Neural cell (in vitro differentiated cells): ENCODE measurements around the gene ARGLU1. TPM values are rescaled to one million over a fixed set of nuclear protein-coding genes. Genes with fewer than 3 reads are reported as not detected.

ENCODE experiments used
- H2AFZ ChIP-seq: fragments of 200-600, 300-800 bp; sonication (generic), shearing (Covaris generic); 2 replicates; pipeline ENCODE4 v1.6.0; 2014; ENCODE audit warnings: low read depth, mild to moderate bottlenecking, antibody characterized with exemption, low read length, moderate library complexity
- H3F3A ChIP-seq: fragments of 200-600 bp; shearing (Covaris generic); 2 replicates; pipeline ENCODE4 v1.6.1; 2016; ENCODE audit warnings: mild to moderate bottlenecking, moderate library complexity, mixed read lengths, antibody characterized with exemption, low read length; ENCODE audit not compliant: insufficient read depth, poor library complexity, severe bottlenecking
- H3K27ac ChIP-seq: fragments of 200-600, 300-800 bp; sonication (generic), shearing (Covaris generic); 2 replicates; pipeline ENCODE4 v1.5.1; 2014; ENCODE audit warnings: mild to moderate bottlenecking, low read length, moderate library complexity
- H3K27me3 ChIP-seq: fragments of 300-800, 200-600 bp; sonication (generic), shearing (Covaris generic); 2 replicates; pipeline ENCODE4 v1.6.0; 2014; ENCODE audit warnings: mild to moderate bottlenecking, low read depth, low read length, moderate library complexity; ENCODE audit not compliant: insufficient read depth
- H3K36me3 ChIP-seq: fragments of 300-800, 200-600 bp; sonication (generic), shearing (Covaris generic); 2 replicates; pipeline ENCODE4 v1.5.1; 2014; ENCODE audit warnings: mild to moderate bottlenecking, antibody characterized with exemption, low read length, moderate library complexity; ENCODE audit not compliant: insufficient read depth
- H3K4me2 ChIP-seq: fragments of 300-800, 200-600 bp; sonication (generic), shearing (Covaris generic); 2 replicates; pipeline ENCODE4 v1.6.0; 2014; ENCODE audit warnings: mild to moderate bottlenecking, low read length
- H3K4me3 ChIP-seq: fragments of 300-800, 200-600 bp; sonication (generic), shearing (Covaris generic); 2 replicates; pipeline ENCODE4 v1.5.1; 2014; ENCODE audit warnings: mild to moderate bottlenecking, low read length, moderate library complexity
- H3K79me2 ChIP-seq: fragments of 200-600 bp; shearing (Covaris generic); replicated peaks from 2 replicates; pipeline ENCODE4 v1.6.0; 2014; ENCODE audit warnings: mild to moderate bottlenecking, low read length, moderate library complexity; ENCODE audit not compliant: insufficient read depth
- H3K9ac ChIP-seq: fragments of 300-800, 200-600 bp; sonication (generic), shearing (Covaris generic); 2 replicates; pipeline ENCODE4 v1.6.1; 2016; ENCODE audit warnings: mild to moderate bottlenecking, low read length, mixed read lengths
- H3K9me2 ChIP-seq: fragments of 200-600 bp; shearing (Covaris generic); 2 replicates; pipeline ENCODE4 v1.6.1; 2016; ENCODE audit warnings: mild to moderate bottlenecking, low read length, mixed read lengths; ENCODE audit not compliant: insufficient read depth
- H3K9me3 ChIP-seq: fragments of 200-600, 300-800 bp; sonication (generic), shearing (Covaris generic); 2 replicates; pipeline ENCODE4 v1.6.1; 2016; ENCODE audit warnings: mild to moderate bottlenecking, mixed run types, low read length, moderate library complexity, mixed read lengths
- H4K20me1 ChIP-seq: fragments of 200-600 bp; shearing (Covaris generic); 2 replicates; pipeline ENCODE4 v1.6.1; 2016; ENCODE audit warnings: mild to moderate bottlenecking, mixed run types; ENCODE audit not compliant: insufficient read depth
- EP300 ChIP-seq: fragments of 450-650 bp; conservative IDR thresholded peaks from 2 replicates; pipeline ENCODE4 v1.6.1; 2014; ENCODE audit warnings: antibody characterized with exemption, mild to moderate bottlenecking, moderate library complexity; ENCODE audit not compliant: poor library complexity, severe bottlenecking
- MXI1 ChIP-seq: fragments of 450-650 bp; conservative IDR thresholded peaks from 2 replicates; pipeline ENCODE4 v1.6.1; 2014; ENCODE audit warnings: antibody characterized with exemption, mild to moderate bottlenecking; ENCODE audit not compliant: poor library complexity, severe bottlenecking
- POLR2AphosphoS5 ChIP-seq: IDR thresholded peaks from 2 replicates; pipeline ENCODE4 v1.6.1; 2012
- RAD21 ChIP-seq: fragments of 450-650 bp; conservative IDR thresholded peaks from 2 replicates; pipeline ENCODE4 v1.6.1; 2014; ENCODE audit warnings: antibody characterized with exemption, mild to moderate bottlenecking, moderate library complexity
- REST ChIP-seq: IDR thresholded peaks from 2 replicates; pipeline ENCODE4 v1.6.1; 2012; ENCODE audit warnings: borderline replicate concordance
- SMC3 ChIP-seq: fragments of 450-650 bp; conservative IDR thresholded peaks from 2 replicates; pipeline ENCODE4 v1.6.1; 2014; ENCODE audit warnings: antibody characterized with exemption, mild to moderate bottlenecking, moderate library complexity; ENCODE audit not compliant: poor library complexity
- TAF1 ChIP-seq: IDR thresholded peaks from 2 replicates; pipeline ENCODE4 v1.6.1; 2012; ENCODE audit warnings: low read depth
- polyA plus RNA-seq: library from polyadenylated mRNA; depleted of rRNA; stranded (reverse); fragments of >200 nt; gene quantifications from 2 replicates; pipeline ENCODE4 v1.2.3, GENCODE V29; 2014
- TF ChIP-seq, protein P1 (sequence below): fragments of 450-650 bp; IDR thresholded peaks from 2 replicates; pipeline ENCODE4 v1.5.1; 2014; ENCODE audit warnings: antibody characterized with exemption, mild to moderate bottlenecking, moderate library complexity; ENCODE audit not compliant: poor library complexity, severe bottlenecking

Gene ARGLU1
- polyA plus RNA-seq, 1 donor from 2014 or later: 967 TPM

GRCh38 chr13:106522112-106522705, 45.7 kb downstream of the ARGLU1 start:
- TF ChIP-seq SMC3 (no peak), REST (peak; percentile 58)
- Histone ChIP-seq H3K27ac (no peak overlapping the region), H3K9ac (no peak overlapping the region), H3K4me2 (no peak overlapping the region), H3K79me2 (peaks cover 99% of the 10 kb centered on the region), H3K9me3 (no peaks in the 10 kb centered on the region), H4K20me1 (no peaks in the 10 kb centered on the region), H3K9me2 (no peaks in the 10 kb centered on the region), H3K27me3 (no peaks in the 10 kb centered on the region), H2AFZ (no peak overlapping the region), H3K36me3 (no peaks in the 10 kb centered on the region), H3F3A (peaks cover 10% of the 10 kb centered on the region), H3K4me3 (peak overlapping the region; percentile 22)

GRCh38 chr13:106521095-106521799, 46.7 kb downstream of the ARGLU1 start:
- Histone ChIP-seq H3K79me2 (peaks cover 100% of the 10 kb centered on the region), H2AFZ (no peak overlapping the region), H3K9me2 (no peaks in the 10 kb centered on the region), H3K9ac (no peak overlapping the region), H3K9me3 (no peaks in the 10 kb centered on the region), H3K4me2 (no peak overlapping the region), H4K20me1 (no peaks in the 10 kb centered on the region), H3F3A (peaks cover 10% of the 10 kb centered on the region), H3K36me3 (no peaks in the 10 kb centered on the region), H3K27me3 (no peaks in the 10 kb centered on the region), H3K27ac (no peak overlapping the region), H3K4me3 (no peak overlapping the region)
- no peak for TF ChIP-seq SMC3
- TF ChIP-seq EP300: no peak
- TF ChIP-seq MXI1: no peak
- no peak for TF ChIP-seq TAF1
- TF ChIP-seq RAD21: no peak
- TF ChIP-seq, protein P1, sequence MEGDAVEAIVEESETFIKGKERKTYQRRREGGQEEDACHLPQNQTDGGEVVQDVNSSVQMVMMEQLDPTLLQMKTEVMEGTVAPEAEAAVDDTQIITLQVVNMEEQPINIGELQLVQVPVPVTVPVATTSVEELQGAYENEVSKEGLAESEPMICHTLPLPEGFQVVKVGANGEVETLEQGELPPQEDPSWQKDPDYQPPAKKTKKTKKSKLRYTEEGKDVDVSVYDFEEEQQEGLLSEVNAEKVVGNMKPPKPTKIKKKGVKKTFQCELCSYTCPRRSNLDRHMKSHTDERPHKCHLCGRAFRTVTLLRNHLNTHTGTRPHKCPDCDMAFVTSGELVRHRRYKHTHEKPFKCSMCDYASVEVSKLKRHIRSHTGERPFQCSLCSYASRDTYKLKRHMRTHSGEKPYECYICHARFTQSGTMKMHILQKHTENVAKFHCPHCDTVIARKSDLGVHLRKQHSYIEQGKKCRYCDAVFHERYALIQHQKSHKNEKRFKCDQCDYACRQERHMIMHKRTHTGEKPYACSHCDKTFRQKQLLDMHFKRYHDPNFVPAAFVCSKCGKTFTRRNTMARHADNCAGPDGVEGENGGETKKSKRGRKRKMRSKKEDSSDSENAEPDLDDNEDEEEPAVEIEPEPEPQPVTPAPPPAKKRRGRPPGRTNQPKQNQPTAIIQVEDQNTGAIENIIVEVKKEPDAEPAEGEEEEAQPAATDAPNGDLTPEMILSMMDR: no peak
- no peak for TF ChIP-seq POLR2AphosphoS5
